GM12864 (cell line): Measurements from ENCODE around the gene PRLHR.

Experiments used
- DNase-seq: peaks from one replicate; pipeline ENCODE4 v3.0.0-alpha.2; 2011; ENCODE audit warnings: low read depth
- H3K4me3 ChIP-seq: 2 replicates; pipeline ENCODE4 v1.5.1; 2011; ENCODE audit warnings: mild to moderate bottlenecking, low read depth, low read length, control low read depth
- TF ChIP-seq, protein P1 (sequence below): IDR thresholded peaks from 2 replicates; pipeline ENCODE4 v1.5.1; 2011; ENCODE audit warnings: low read depth, mild to moderate bottlenecking, moderate library complexity, low read length, control low read depth, inconsistent platforms; ENCODE audit errors: missing control alignments

PRLHR gene

DNA sequence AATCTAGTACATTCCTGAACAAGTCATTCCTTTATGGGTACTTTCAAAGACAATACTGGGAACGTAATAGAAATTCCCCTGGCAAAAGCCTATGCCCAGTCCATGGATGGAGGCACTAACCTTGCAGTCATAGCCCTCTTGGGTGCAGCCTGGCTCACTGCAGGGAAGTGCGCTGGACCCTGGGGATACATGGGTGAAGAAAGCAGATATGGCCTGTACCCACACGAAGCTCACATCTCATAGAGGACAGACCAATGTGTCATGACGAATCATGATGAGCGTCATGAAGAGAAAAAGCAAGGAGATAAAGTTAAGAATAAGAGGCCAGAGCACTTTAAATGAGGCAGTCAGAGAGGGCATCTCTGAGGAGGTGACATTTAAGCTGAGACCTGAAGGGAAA lies 11.8 kb downstream of the PRLHR start:
- TF ChIP-seq, protein P1, sequence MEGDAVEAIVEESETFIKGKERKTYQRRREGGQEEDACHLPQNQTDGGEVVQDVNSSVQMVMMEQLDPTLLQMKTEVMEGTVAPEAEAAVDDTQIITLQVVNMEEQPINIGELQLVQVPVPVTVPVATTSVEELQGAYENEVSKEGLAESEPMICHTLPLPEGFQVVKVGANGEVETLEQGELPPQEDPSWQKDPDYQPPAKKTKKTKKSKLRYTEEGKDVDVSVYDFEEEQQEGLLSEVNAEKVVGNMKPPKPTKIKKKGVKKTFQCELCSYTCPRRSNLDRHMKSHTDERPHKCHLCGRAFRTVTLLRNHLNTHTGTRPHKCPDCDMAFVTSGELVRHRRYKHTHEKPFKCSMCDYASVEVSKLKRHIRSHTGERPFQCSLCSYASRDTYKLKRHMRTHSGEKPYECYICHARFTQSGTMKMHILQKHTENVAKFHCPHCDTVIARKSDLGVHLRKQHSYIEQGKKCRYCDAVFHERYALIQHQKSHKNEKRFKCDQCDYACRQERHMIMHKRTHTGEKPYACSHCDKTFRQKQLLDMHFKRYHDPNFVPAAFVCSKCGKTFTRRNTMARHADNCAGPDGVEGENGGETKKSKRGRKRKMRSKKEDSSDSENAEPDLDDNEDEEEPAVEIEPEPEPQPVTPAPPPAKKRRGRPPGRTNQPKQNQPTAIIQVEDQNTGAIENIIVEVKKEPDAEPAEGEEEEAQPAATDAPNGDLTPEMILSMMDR: no peak
- no peak for DNase-seq
- no peak overlapping the region for H3K4me3 ChIP-seq

DNA sequence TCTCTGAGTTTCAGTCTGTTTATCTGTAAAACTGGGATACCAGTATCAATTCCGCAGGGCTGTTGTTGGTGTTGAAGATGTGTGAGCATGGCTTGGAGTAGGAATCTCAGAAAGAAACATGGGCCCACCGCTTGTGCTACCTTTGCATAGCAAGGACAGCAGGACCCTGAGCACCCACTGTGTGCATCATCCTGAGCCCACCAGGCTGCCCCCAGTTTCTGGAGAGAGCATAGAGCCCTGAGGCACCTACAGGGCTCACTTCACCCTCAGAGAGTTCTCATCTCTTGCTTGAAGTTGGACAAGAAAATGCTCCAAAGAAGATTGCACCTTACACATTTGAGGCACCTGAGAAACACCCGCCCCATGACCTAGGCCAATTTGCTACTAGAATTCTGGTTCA lies 12.9 kb downstream of the PRLHR start:
- TF ChIP-seq, protein P1: no peak
- no peak overlapping the region for H3K4me3 ChIP-seq
- no peak for DNase-seq

DNA sequence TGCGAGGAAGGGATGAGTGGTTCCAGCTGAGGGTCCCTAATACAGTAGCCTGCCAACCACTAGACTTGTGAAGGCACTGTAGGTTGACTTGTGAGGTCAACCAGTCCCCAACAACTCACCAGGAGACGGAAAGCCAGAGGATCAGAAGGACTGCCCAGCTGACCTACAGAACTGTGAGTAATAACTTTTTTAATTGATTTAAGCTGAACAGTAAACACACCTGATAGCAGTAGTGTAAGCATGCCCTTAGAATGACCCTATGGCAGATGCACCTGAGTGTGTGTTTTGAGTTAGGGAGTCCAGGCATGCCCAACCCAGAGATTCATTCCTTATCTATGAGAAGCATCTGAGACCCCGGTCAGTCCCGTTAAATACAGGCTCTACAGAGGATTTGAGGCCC lies 14.1 kb downstream of the PRLHR start:
- DNase-seq: no peak
- H3K4me3 ChIP-seq: no peak overlapping the region
- TF ChIP-seq, protein P1: no peak

DNA sequence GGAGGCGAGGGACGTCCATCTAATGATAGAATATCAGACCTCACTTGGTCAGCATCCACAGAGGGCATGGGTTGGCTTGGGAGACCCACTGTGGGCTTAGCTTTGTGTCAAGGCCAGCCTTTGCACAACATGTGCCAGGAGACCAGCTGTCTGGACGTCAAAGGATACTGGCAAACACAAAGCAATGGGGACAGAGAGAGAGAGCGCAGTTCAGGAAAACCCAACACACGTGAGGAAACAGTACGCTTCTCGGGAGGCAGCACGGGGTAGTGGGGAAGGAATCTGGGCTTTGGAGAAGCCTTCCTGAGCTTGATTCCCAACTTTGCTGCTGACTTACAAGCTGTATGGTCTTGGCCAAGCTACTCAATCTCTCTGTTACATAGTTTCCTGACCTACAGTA lies 14.7 kb downstream of the PRLHR start:
- DNase-seq: no peak
- TF ChIP-seq, protein P1: no peak
- H3K4me3 ChIP-seq: no peak overlapping the region

DNA sequence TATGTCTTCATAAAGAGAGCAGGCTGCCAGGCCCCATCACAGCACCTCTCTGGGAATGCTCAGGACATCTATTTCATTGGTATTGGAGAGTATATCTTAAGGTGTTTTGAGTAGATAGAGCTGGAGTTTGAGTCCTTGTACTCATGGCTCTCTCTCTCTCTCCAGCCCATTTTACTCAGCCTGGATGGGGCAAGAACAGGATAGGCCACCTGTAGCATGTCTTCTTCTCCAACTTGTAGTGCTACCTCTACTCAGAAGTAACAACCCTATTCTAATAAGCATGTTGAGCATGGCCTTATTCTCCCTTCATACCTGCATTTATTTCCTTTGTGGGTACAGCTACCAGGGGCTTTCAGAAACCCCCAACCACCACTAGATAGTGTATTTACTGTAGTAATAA lies 21.9 kb downstream of the PRLHR start:
- DNase-seq: no peak
- TF ChIP-seq, protein P1: no peak
- no peak overlapping the region for H3K4me3 ChIP-seq

DNA sequence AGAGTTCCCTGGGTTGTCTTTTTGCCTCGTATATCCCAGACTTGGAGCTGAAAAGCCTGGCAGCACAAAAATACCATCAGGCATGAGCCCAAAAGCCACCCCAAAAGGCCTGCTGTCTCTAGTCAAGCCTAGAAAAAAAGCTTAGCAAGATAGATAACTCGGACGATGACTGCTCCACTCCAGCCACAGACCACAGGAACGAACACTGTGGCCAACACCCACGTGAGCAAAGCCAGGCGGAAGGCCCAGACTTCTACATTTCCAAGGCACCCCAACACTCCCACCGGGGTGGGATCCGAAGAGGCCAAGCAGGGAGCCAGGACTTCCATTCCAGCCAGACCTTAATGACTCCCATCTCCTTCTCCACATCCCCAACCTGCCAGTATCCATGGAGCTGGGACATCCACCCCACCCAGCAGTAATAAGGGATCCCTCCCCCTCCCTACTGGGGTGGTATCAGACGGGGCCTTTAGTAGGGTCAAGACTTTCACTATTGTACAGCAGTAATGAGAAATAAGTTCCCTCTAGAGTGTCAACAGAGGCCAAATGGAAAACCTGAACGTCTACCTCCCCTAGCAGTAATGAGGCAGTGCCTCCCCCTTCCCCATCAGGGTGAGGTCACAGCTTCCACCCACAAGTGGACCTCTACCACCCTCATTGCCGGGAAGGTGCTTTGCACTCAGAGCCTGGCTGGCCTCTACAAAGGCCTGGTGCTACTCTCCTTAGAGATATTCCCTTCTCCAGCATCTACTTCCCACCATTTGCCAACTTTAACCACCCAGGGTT lies 23.0 kb downstream of the PRLHR start:
- TF ChIP-seq, protein P1: no peak
- H3K4me3 ChIP-seq: no peak overlapping the region
- DNase-seq: no peak

DNA sequence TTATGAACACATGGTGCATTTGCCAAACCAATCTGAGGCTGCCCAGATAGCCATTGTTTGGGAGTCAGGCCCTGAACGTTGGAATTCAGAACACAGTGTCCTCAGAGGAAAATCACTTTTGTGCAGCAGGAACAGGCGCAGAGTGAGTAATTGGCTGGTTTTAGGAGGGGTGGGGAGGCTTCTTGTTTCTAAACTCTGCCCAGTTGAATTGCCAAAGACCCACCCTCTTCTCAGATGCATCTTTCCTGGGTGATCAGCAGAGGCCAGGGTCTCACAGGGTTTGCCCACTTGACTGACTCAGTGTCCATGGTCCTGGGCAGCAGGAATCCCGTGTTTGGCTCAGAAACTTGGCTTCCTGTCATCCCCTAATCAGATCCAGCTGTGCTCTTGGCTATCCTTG lies 24.3 kb downstream of the PRLHR start:
- TF ChIP-seq, protein P1: no peak
- DNase-seq: no peak
- no peak overlapping the region for H3K4me3 ChIP-seq
